ACC112 (cell line): ENCODE data around the gene CELA3B.
"Not testable (repeated sequence)": the region's sequence is repeated elsewhere in the genome, so short reads cannot be mapped to it uniquely, and the experiment has no call there.

Experiments
- H2AFZ ChIP-seq: fragments of 200-600 bp; sonication (generic); one replicate; pipeline ENCODE4 v1.6.0; 2017; ENCODE audit warnings: antibody characterized with exemption, low read length; ENCODE audit not compliant: unreplicated experiment
- H3K27ac ChIP-seq: fragments of 200-600 bp; sonication (generic); 2 replicates; pipeline ENCODE4 v1.5.1; 2014; ENCODE audit warnings: low read depth, mild to moderate bottlenecking, antibody characterized with exemption, low read length, moderate library complexity
- H3K27me3 ChIP-seq: fragments of 200-600 bp; sonication (generic); 2 replicates; pipeline ENCODE4 v1.6.1; 2014; ENCODE audit warnings: mild to moderate bottlenecking, antibody characterized with exemption, low read length, moderate library complexity, mixed read lengths; ENCODE audit not compliant: insufficient read depth
- H3K36me3 ChIP-seq: fragments of 200-600 bp; sonication (generic); 2 replicates; pipeline ENCODE4 v1.6.1; 2016; ENCODE audit warnings: mild to moderate bottlenecking, antibody characterized with exemption, low read length, moderate library complexity, mixed read lengths; ENCODE audit not compliant: insufficient read depth
- H3K4me1 ChIP-seq: fragments of 200-600 bp; sonication (generic); one replicate; pipeline ENCODE4 v1.6.1; 2016; ENCODE audit warnings: low read length, mixed read lengths; ENCODE audit not compliant: insufficient read depth, unreplicated experiment, control insufficient read depth
- H3K4me3 ChIP-seq: fragments of 200-600 bp; sonication (generic); 2 replicates; pipeline ENCODE4 v1.5.1; 2014; ENCODE audit warnings: mild to moderate bottlenecking, low read depth, low read length
- H3K79me2 ChIP-seq: fragments of 200-600 bp; sonication (generic); one replicate; pipeline ENCODE4 v1.6.0; 2016; ENCODE audit warnings: low read length; ENCODE audit not compliant: control insufficient read depth, unreplicated experiment, insufficient read depth

CELA3B gene

DNA sequence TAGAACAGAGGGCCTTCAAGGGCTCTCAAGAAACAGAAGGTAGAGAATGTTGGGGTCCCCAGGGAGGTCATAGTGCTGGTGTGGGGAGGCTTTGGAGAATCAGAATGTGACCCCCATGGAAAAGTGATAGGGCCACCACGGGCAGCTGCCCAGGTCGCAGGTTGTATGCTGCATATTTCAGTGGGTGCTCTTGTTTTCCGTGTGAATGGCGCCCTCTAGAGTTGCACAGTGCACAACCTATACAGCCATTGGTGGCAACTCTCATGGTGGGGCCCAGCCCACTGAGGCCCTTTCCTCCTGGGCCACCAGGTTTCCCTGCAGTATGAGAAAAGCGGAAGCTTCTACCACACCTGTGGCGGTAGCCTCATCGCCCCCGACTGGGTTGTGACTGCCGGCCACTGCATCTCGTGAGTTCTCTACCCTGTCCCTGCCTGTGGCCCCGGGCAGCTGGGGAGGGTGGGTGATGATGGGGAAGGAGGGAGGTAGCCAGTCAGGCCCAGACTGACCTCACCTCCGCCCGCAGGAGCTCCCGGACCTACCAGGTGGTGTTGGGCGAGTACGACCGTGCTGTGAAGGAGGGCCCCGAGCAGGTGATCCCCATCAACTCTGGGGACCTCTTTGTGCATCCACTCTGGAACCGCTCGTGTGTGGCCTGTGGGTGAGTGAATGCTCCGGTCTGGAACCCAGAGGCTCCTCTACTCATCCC is 3.8 kb downstream of the CELA3B start:
- not testable (repeated sequence) for H3K27ac ChIP-seq, H3K27me3 ChIP-seq, H3K36me3 ChIP-seq, H3K4me1 ChIP-seq, H3K4me3 ChIP-seq, H2AFZ ChIP-seq, H3K79me2 ChIP-seq

DNA sequence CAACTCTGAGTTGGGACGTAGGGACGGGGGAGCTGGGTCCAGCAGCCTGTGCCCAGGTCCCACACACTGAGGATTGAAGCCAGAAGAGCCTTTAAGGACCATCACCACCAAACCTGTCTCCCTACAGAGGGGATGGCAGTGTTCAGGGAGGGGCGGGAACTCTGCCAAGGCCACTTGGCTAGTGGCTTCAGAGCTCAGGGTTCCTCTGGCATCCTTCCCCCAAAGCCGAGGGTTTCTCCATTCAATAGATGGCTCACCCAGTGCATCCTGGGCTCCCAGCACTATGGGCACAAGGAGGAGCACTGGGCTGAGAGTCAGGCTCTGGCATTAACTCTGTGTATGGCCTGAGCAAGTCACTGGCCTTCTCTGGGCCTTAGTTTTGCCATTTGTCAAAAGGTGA is 4.4 kb downstream of the CELA3B start:
- not testable (repeated sequence) for H3K27me3 ChIP-seq, H3K79me2 ChIP-seq, H3K36me3 ChIP-seq, H3K4me3 ChIP-seq, H2AFZ ChIP-seq, H3K4me1 ChIP-seq, H3K27ac ChIP-seq

DNA sequence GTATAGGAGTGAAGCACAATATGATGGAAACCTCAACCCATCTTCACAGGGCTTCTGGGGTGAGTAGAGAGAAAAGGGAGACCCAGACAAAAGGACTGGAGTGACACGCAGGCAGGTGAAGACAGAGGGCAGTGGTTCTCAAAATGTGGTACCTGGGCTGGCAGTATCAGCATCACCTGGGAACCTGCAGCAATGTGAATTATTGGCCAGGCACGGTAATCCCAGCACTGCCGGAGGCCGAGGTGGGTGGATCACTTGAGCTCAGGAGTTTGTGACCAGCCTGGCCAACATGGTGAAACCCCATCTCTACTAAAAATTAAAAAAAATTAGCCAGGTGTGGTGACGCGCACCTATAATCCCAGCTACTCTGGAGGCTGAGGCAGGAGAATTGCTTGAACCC is 5.3 kb downstream of the CELA3B start:
- H3K27me3 ChIP-seq, H3K27ac ChIP-seq, H3K4me1 ChIP-seq, H3K36me3 ChIP-seq, H3K79me2 ChIP-seq, H3K4me3 ChIP-seq, H2AFZ ChIP-seq: not testable (repeated sequence)

GRCh38 chr1:21983539-21983938 is 6.7 kb downstream of the CELA3B start:
- H3K27ac ChIP-seq, H3K27me3 ChIP-seq, H3K79me2 ChIP-seq, H3K4me3 ChIP-seq, H2AFZ ChIP-seq, H3K4me1 ChIP-seq, H3K36me3 ChIP-seq: not testable (repeated sequence)

DNA sequence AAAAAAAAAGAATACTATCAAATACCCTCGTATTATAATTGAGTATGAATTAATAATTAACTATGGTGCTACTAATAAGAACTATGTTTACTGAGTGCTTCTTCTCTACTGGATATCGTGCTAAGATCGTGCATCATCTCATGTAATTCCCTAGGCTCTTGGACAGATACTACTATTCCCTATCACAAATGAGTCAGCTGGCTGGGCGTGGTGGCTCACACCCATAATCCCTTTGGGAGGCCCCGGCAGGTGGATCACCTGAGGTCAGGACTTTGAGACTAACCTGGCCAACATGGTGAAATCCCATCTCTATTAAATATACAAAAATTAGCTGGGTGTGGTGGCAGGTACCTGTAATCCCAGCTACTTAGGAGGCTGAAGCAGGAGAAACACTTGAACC is 9.1 kb downstream of the CELA3B start:
- not testable (repeated sequence) for H3K4me3 ChIP-seq, H3K79me2 ChIP-seq, H3K27ac ChIP-seq, H3K36me3 ChIP-seq, H3K27me3 ChIP-seq, H2AFZ ChIP-seq, H3K4me1 ChIP-seq

- not testable (repeated sequence) for H2AFZ ChIP-seq, H3K27me3 ChIP-seq, H3K79me2 ChIP-seq, H3K36me3 ChIP-seq, H3K4me3 ChIP-seq, H3K27ac ChIP-seq, H3K4me1 ChIP-seq
Observed at GRCh38 chr1:21986386-21986785, 9.6 kb downstream of the CELA3B start.

DNA sequence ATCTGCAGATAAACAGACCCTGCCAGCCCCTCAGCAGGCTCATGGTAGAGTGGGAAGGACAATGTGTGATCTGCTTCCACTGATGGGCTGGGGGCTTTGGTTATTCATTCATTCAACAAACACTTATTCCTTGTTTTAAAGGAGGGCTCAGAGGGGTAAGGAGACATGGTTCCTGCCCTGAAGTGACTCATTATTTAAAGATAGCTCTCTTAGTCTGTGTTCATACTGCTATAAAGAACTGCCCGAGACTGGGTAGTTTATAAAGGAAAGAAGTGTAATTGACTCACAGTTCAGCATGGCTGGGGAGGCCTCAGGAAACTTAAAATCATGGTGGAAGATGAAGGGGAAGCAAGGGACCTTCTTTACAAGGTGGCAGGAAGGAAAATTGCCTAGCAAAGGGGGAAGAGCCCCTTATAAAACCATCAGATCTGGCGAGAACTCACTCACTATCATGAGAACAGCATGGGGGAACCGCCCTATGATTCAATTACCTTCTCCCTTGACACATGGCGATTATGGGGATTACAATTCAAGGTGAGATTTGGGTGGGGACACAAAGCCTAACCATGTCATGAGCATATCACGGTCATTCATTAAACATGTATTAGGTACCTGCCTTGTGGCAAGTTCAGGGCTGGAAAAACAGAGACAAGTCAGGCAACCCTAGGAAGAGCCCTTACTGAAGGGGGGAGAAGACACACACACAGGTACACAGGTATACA is 13.0 kb downstream of the CELA3B start:
- H3K27me3 ChIP-seq, H3K4me3 ChIP-seq, H3K79me2 ChIP-seq, H3K36me3 ChIP-seq, H3K4me1 ChIP-seq, H2AFZ ChIP-seq, H3K27ac ChIP-seq: not testable (repeated sequence)

DNA sequence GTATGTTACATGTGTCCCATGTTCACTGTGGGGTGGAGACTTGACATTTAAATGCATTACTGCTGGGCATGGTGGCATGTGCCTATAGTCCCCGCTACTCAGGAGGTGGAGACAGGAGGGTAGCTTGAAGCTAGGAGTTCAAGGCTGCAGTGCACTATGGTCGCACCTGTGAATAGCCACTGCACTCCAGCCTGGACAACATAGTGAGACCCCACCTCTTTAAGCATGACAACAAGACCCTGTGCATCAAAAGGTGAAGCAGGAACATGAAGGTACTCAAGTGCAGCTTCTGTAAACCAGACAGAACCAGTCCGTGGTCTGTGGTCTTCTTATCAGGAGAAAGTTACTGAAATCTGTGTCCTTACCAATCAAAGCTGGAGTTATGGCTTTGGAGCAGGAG is 15.4 kb downstream of the CELA3B start:
- H3K36me3 ChIP-seq, H2AFZ ChIP-seq, H3K27ac ChIP-seq, H3K4me3 ChIP-seq, H3K27me3 ChIP-seq, H3K4me1 ChIP-seq, H3K79me2 ChIP-seq: not testable (repeated sequence)

DNA sequence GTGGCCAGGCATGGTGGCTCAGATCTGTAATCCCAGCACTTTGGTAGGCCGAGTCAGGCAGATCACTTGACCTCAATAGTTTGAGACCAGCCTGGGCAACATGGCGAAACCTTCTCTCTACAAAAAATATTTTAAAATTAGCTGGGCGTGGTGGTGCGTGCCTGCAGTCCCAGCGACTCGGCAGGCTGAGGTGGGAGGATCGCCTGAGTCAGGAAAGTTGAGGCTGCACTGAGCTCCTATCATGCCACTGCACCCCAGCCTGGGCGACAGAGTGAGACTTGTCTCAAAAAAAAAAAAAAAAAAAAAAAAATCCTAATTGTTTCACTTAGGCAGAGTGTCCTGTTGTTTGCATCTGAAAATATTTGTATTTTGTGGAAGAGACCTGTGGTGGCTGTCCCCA is 17.9 kb downstream of the CELA3B start:
- not testable (repeated sequence) for H3K4me3 ChIP-seq, H2AFZ ChIP-seq, H3K79me2 ChIP-seq, H3K27ac ChIP-seq, H3K36me3 ChIP-seq, H3K27me3 ChIP-seq, H3K4me1 ChIP-seq

DNA sequence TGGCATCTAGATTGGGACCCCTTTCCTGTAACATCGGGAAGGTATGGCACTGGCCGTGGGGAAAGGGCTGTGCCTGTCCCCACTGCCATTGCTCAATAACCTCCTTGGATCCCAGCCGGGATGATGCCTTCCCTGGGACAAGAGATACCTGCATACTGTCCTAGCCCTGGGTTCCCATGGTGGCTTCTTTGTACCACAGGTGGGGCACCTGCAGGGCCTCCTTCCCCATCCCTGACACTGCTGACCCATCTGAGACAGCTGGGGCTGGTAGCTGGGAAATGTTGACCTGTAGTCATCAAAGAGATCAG is 19.8 kb downstream of the CELA3B start:
- not testable (repeated sequence) for H3K4me3 ChIP-seq, H3K4me1 ChIP-seq, H3K79me2 ChIP-seq, H3K36me3 ChIP-seq, H2AFZ ChIP-seq, H3K27ac ChIP-seq, H3K27me3 ChIP-seq

DNA sequence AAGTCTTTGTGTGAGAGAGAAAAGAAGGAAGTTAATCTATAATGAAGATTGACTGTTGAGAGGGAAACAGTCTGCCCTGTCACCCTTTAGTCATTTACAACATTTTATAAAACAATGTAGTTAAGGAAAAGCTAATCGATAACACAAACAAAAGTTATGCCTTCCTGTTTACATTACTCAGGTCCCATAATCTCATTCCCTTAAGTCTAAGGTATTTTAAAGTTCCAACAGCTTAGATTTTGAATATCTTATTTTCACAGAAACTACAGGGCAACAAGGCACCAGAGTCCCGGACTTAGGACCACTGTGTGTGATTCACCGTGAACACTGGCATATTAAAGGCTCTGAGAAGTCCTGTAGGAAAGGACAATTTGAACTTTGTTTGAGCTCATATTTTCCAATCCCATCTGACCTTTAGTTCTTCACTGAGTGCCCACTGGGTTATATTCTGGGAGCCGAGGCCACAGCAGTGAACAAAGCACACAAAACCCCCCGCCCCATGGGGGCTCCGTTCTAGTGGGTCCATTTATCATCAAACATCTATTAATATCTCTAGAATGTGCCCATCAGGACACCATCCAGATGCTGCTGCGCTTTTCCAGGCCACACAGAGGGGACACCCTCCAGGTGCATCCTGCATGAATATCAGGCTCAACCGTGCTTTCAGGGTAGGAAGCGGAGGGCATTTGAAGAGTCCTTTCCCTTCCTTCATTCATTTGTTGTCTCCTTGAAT is 21.2 kb downstream of the CELA3B start:
- not testable (repeated sequence) for H3K4me3 ChIP-seq, H3K4me1 ChIP-seq, H3K36me3 ChIP-seq, H2AFZ ChIP-seq, H3K27me3 ChIP-seq, H3K79me2 ChIP-seq, H3K27ac ChIP-seq
